ENCODE data around the gene TEKT5. TPM values are rescaled to one million over a fixed set of nuclear protein-coding genes. Genes with fewer than 3 reads are reported as not detected.
"Not testable (repeated sequence)": the region's sequence is repeated elsewhere in the genome, so short reads cannot be mapped to it uniquely, and the experiment has no call there.

Gene TEKT5
- total RNA-seq, 1 donor from 2014 or later: not detected

- TF ChIP-seq CTCF (conservative IDR thresholded peaks at IDR 0.05; ENCODE audit: low read depth, low read length): no peak
- H3K4me3 ChIP-seq (ENCODE audit: low read depth, low read length): no peak overlapping the region
- DNase-seq (ENCODE audit: low read depth): no peak
These were observed 72.5 kb downstream of the TEKT5 start for GRCh38 chr16:10622036-10622921.

GRCh38 chr16:10621216-10621949 is 73.3 kb downstream of the TEKT5 start:
- H3K4me3 ChIP-seq (ENCODE audit: low read depth, low read length); DNase-seq (ENCODE audit: low read depth): not testable (repeated sequence)

- H3K4me3 ChIP-seq (ENCODE audit: low read depth, low read length): no peak overlapping the region
- no peak for TF ChIP-seq CTCF (conservative IDR thresholded peaks at IDR 0.05; ENCODE audit: low read depth, low read length)
- no peak for DNase-seq (ENCODE audit: low read depth)
These were observed 74.6 kb downstream of the TEKT5 start for GRCh38 chr16:10620120-10620519.

- no peak for TF ChIP-seq CTCF (conservative IDR thresholded peaks at IDR 0.05; ENCODE audit: low read depth, low read length)
- no peak for DNase-seq (ENCODE audit: low read depth)
- H3K4me3 ChIP-seq (ENCODE audit: low read depth, low read length): no peak overlapping the region
These were observed 75.4 kb downstream of the TEKT5 start for GRCh38 chr16:10619271-10619849.

- no peak for DNase-seq (ENCODE audit: low read depth)
- H3K4me3 ChIP-seq (ENCODE audit: low read depth, low read length): no peak overlapping the region
These were observed 76.0 kb downstream of the TEKT5 start for GRCh38 chr16:10618710-10619209.

GRCh38 chr16:10617662-10618420 is 76.9 kb downstream of the TEKT5 start:
- no peak for DNase-seq (ENCODE audit: low read depth)
- no peak overlapping the region for H3K4me3 ChIP-seq (ENCODE audit: low read depth, low read length)
- TF ChIP-seq CTCF (conservative IDR thresholded peaks at IDR 0.05; ENCODE audit: low read depth, low read length): no peak

More at GRCh38 chr16:10618710-10619209, 76.0 kb downstream of the TEKT5 start:
- no peak for TF ChIP-seq CTCF (conservative IDR thresholded peaks at IDR 0.05; ENCODE audit: low read depth, low read length)

All from epithelial cell of proximal tubule (primary cell).